ENCODE results near the gene RPL21. TPM values are rescaled to one million over a fixed set of nuclear protein-coding genes. Genes with fewer than 3 reads are reported as not detected.
"Not testable (repeated sequence)": the region's sequence is repeated elsewhere in the genome, so short reads cannot be mapped to it uniquely, and the experiment has no call there.

RPL21 gene
- total RNA-seq, 1 experiment from 2014 or later = 1,010 TPM

GRCh38 chr13:27289011-27289665, 37.8 kb downstream of the RPL21 start:
- DNase-seq (ENCODE audit: low read depth) = no peak

- DNase-seq (ENCODE audit: low read depth) = no peak
Measured at GRCh38 chr13:27290715-27291114, 39.4 kb downstream of the RPL21 start.

GRCh38 chr13:27291967-27292366, 40.6 kb downstream of the RPL21 start:
- DNase-seq (ENCODE audit: low read depth) = not testable (repeated sequence)

- DNase-seq (ENCODE audit: low read depth) = no peak
Measured at GRCh38 chr13:27293076-27293691, 41.8 kb downstream of the RPL21 start.

- no peak for DNase-seq (ENCODE audit: low read depth)
Measured at GRCh38 chr13:27293873-27294515, 42.6 kb downstream of the RPL21 start.

GRCh38 chr13:27295096-27295495, 43.7 kb downstream of the RPL21 start:
- no peak for DNase-seq (ENCODE audit: low read depth)

GRCh38 chr13:27295660-27296059, 44.3 kb downstream of the RPL21 start:
- no peak for DNase-seq (ENCODE audit: low read depth)

GRCh38 chr13:27296496-27296895, 45.1 kb downstream of the RPL21 start:
- no peak for DNase-seq (ENCODE audit: low read depth)

- no peak for DNase-seq (ENCODE audit: low read depth)
Measured at GRCh38 chr13:27298849-27299248, 47.5 kb downstream of the RPL21 start.

- not testable (repeated sequence) for DNase-seq (ENCODE audit: low read depth)
Measured at GRCh38 chr13:27300406-27300805, 49.0 kb downstream of the RPL21 start.

GRCh38 chr13:27300941-27301586, 49.7 kb downstream of the RPL21 start:
- DNase-seq (ENCODE audit: low read depth) = no peak

GRCh38 chr13:27302643-27303262, 51.4 kb downstream of the RPL21 start:
- DNase-seq (ENCODE audit: low read depth) = no peak

- no peak for DNase-seq (ENCODE audit: low read depth)
Measured at GRCh38 chr13:27304099-27304498, 52.7 kb downstream of the RPL21 start.

GRCh38 chr13:27304611-27305010, 53.3 kb downstream of the RPL21 start:
- DNase-seq (ENCODE audit: low read depth) = no peak

Other genes starting within 250 kb of the RPL21 start
- 13.5 and 16.6 TPM in 2 replicates for gene USP12, start 79.7 kb upstream of the RPL21 start, total RNA-seq (2014; rRNA removed; shearing (Covaris generic))
- gene RASL11A, start 19.3 kb downstream of the RPL21 start, total RNA-seq (2014; rRNA removed; shearing (Covaris generic)) = 0.78 and 2.8 TPM in 2 replicates
- 168 and 185 TPM in 2 replicates for gene GTF3A, start 173.1 kb downstream of the RPL21 start, total RNA-seq (2014; rRNA removed; shearing (Covaris generic))
- 64.7 and 83.4 TPM in 2 replicates for gene MTIF3, start 199.0 kb downstream of the RPL21 start, total RNA-seq (2014; rRNA removed; shearing (Covaris generic))

All from RPMI7951 (cell line).